ENCODE measurements around the gene CDH4. TPM values are rescaled to one million over a fixed set of nuclear protein-coding genes. Genes with fewer than 3 reads are reported as not detected.

Gene CDH4
- total and polyA plus RNA-seq, 2 of the 13 experiments (the other 11 are each of a cell fraction or from before 2014, with no cell fraction given) = not detected

- TF ChIP-seq ZNF619 (CRISPR knock-in tag; IDR thresholded peaks at IDR 0.05) (no peak), ESRRA (CRISPR knock-in tag; IDR thresholded peaks at IDR 0.05; ENCODE audit: low read depth) (no peak)
Observed at GRCh38 chr20:61692479-61692878, 440.4 kb downstream of the CDH4 start (continued).

- ATAC-seq (no peak), FAIRE-seq (no peak), DNase-seq (ENCODE audit: low spot score) (no peak)
- H3K4me2 ChIP-seq (ENCODE audit: low read depth, low read length) = no peak overlapping the region
- H3K36me3 ChIP-seq (replicated peaks in 1 of 2; ENCODE audit: control insufficient read depth in 1 of 2, insufficient read depth in 2 of 2, low read length in 2 of 2) = no peaks in the 10 kb centered on the region
- H3K27me3 ChIP-seq (ENCODE audit: control insufficient read depth in 1 of 2, insufficient read depth in 2 of 2, low read length in 2 of 2) = peaks cover 23 to 71% of the 10 kb centered on the region in 2 experiments
- no peak overlapping the region for H3K9ac ChIP-seq (ENCODE audit: insufficient read depth, low read depth, low read length)
- H3K27ac ChIP-seq (ENCODE audit: extremely low read length, insufficient read depth, low read length) = no peak overlapping the region
- CTCF ChIA-PET (ENCODE audit: low intra/inter-chr PET ratio, low total read pairs) = no interaction called here
- POLR2A ChIA-PET = no interaction called here
- H3K79me2 ChIP-seq (ENCODE audit: insufficient read depth, low read length) = no peaks in the 10 kb centered on the region
- H2AFZ ChIP-seq (ENCODE audit: low read length) = no peak overlapping the region
- no peak for TF ChIP-seq GATAD1 (CRISPR knock-in tag; IDR thresholded peaks at IDR 0.05)
- no peak for TF ChIP-seq GLMP (CRISPR knock-in tag; IDR thresholded peaks at IDR 0.05; ENCODE audit: borderline replicate concordance)
- no peak for TF ChIP-seq ZNF773 (CRISPR knock-in tag; IDR thresholded peaks at IDR 0.05; ENCODE audit: borderline replicate concordance)
- TF ChIP-seq ZNF296 (CRISPR knock-in tag; conservative IDR thresholded peaks at IDR 0.05) = no peak
- no peak for TF ChIP-seq ZNF251 (CRISPR knock-in tag; IDR thresholded peaks at IDR 0.05)
- TF ChIP-seq HIC2 (CRISPR knock-in tag; IDR thresholded peaks at IDR 0.05; ENCODE audit: low read depth) = no peak
- no peak for TF ChIP-seq WIZ (CRISPR knock-in tag; IDR thresholded peaks at IDR 0.05)
- TF ChIP-seq ZNF33B (CRISPR knock-in tag; IDR thresholded peaks at IDR 0.05) = no peak
- TF ChIP-seq HMGXB4 (CRISPR knock-in tag; IDR thresholded peaks at IDR 0.05; ENCODE audit: borderline replicate concordance in 1 of 2, low read depth in 1 of 2) = no peak
- TF ChIP-seq TEF (CRISPR knock-in tag; IDR thresholded peaks at IDR 0.05) = no peak
- BruUV-seq (replicated peaks) = no TSS peak
- H3K9me3 ChIP-seq (ENCODE audit: low read length) = no peaks in the 10 kb centered on the region
- H4K20me1 ChIP-seq (ENCODE audit: insufficient read depth, low read length) = no peaks in the 10 kb centered on the region
- H3K4me1 ChIP-seq (ENCODE audit: insufficient read depth, low read length) = no peaks in the 10 kb centered on the region
- WGBS (ENCODE audit: low lambda C conversion rate) = 4% methylated on average over 10 of the region's 12 CpGs
- intact Hi-C loops (cut with micrococcal nuclease; ENCODE audit: unreplicated experiment) (no loop called here), in situ Hi-C loops (cut with HindIII; ENCODE audit: extremely low pct_ligation_motif_present, low pct_unique_long_range_greater_than_20kb) (no loop called here)
- H3K4me3 ChIP-seq (replicated peaks in 1 of 3; ENCODE audit: insufficient read depth in 1 of 3, low read depth in 2 of 3, low read length in 3 of 3) = no peak overlapping the region
Observed at GRCh38 chr20:61693055-61693600, 441.1 kb downstream of the CDH4 start.

All from HepG2 (cell line).